ENCODE data around the gene NOS2.

- TF ChIP-seq USF2 (CRISPR knock-in tag; IDR thresholded peaks at IDR 0.05) (no peak), CTCF (IDR thresholded peaks at IDR 0.05) (no peak), JUN (CRISPR knock-in tag; IDR thresholded peaks at IDR 0.05) (no peak), NFYB (CRISPR knock-in tag; conservative IDR thresholded peaks at IDR 0.05; ENCODE audit: low read depth) (no peak), STAT6 (CRISPR knock-in tag; conservative IDR thresholded peaks at IDR 0.05; ENCODE audit: low read depth) (no peak)
Measured at GRCh38 chr17:27733773-27734172, 66.6 kb downstream of the NOS2 start.

Measured in WTC11 (cell line).